ENCODE data around the gene TBX19.
"Not testable (repeated sequence)": the region's sequence is repeated elsewhere in the genome, so short reads cannot be mapped to it uniquely, and the experiment has no call there.

TBX19 gene

DNA sequence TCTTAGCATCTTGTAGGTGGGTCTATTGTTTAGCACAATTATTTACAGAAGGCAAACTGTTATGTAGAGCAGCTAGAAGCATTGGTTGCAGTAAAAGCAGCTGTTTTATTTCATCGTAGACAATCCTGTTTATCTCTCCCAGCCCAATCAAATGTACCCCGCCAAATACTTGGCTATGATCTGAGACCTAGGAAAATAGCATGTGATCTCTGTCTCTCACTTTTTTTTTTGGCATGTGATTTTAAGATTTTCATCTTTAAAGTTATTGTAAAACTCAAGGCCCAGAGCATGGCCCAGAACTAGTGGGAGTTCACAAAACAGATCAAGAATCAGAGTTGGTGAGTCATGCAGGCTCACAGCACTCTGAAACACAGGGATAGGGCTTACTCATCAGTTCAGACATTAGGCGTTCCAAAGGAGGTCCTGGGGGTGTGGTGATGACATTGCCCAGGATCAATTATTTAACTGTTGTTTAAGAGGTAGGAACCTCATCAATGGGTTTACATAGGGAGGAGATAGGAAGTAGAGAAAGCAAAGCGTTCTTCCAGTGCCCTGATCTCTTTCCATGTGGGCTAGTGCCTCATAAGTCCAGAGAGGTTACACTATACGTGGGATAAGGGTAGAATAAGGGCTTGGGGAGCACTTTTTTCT is 40.2 kb downstream of the TBX19 start:
- no peak for DNase-seq (ENCODE audit: low read depth in 2 of 2)

- no peak for DNase-seq (ENCODE audit: low read depth in 2 of 2)
Measured at GRCh38 chr1:168321945-168322344, 41.3 kb downstream of the TBX19 start.

- DNase-seq (ENCODE audit: low read depth in 2 of 2), result no peak
Measured at GRCh38 chr1:168324745-168325425, 44.2 kb downstream of the TBX19 start.

DNA sequence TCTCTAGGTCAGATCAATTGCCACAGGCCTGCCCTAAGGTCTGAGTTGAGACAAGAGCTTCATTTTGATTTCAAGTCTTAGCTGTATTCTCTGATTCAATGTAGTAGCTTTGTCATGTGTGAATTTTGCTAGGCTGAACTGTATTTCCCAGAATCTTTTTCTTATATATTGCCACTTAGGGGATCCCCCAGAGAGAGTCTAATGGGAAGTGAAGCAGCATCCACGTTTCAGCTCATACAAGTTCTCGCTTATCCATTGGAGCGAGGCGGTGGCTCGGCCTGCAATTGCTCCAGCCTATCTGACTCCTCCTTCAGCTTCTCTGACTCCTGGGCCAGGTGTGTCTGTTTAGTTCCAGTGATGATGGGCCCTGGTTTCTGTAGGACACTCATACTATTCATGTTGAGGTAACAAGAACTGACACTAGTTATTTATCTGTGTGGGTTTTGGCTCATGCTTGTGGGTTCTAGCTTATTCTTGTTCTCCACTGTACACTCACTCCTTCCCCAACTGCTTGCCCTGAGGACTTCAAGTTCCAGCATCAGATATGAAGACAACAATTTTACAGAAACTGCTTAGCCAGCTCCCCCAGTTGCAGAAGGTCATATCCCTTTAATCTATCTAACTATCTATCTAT is 48.2 kb downstream of the TBX19 start:
- DNase-seq (ENCODE audit: low read depth in 2 of 2), result no peak

DNA sequence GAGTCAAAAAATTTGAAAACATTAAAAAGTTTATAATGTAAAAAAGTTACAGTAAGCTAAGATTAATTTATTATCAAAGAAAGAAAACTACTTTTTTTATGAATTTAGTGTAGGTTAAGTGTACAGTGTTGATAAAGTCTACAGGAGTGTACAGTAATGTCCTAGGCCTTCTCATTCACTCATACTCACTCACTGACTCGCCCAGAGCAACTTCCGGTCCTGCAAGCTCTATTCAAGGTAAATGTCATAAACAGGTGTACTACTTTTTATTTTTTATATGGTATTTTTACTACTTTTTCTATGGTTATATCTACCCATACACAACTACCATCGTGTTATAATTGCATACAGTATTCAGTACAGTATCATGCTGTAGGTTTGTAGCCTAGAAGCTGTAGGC is 49.6 kb downstream of the TBX19 start:
- no peak for DNase-seq (ENCODE audit: low read depth in 2 of 2)

GRCh38 chr1:168331569-168331968 is 50.9 kb downstream of the TBX19 start:
- no peak for DNase-seq (ENCODE audit: low read depth in 2 of 2)

DNA sequence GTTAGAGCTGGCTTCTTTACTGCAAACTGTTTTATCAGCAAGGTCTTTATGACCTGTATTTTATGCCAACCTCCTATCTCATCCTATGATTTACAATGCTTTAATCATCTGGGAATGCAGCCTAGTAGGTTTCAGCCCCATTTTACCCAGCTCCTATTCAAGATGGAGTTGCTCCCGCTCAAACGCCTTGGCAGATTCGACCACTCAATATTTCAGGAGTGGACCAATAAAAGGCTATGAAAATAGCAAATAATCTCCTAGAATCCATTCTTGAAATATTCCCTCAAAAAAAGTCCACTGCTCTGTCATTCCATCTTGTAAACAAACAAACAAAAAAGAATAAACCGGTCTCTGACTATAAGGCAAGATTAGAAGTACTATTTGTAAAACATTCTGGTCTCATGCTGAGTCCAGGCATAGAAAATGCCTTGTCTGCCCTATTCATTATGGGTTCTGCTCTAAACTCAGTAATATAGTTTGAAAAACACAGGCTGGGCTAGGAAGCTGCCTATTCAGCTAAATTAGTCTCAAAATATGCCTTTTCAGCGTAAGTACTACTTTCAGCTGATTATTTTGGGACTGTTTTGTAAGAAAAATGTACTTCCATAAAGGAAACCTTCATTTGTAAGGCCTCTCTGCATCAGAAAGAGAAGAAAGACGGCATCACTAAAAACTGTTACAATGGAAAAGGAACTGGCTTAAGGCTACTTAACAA is 53.0 kb downstream of the TBX19 start:
- no peak for DNase-seq (ENCODE audit: low read depth in 2 of 2)

DNA sequence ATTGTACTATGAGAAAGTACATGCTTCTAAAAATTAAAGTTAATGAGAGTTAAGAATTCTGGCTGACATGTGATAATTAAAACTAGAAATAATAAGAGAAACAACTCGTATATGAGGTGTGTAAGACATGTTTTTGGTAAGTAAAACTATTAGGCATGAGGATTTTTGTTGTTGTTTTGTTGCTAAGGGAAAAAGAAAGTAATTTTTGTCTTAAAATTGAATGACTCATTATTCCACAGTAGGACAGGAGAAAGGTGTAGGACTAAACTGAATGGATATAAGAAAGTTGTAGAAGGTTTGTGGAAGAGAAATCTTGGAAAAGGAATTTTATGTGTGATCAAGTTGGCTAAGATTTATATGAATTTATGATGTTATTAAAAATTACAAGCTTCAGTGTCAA is 54.8 kb downstream of the TBX19 start:
- no peak for DNase-seq (ENCODE audit: low read depth in 2 of 2)

DNA sequence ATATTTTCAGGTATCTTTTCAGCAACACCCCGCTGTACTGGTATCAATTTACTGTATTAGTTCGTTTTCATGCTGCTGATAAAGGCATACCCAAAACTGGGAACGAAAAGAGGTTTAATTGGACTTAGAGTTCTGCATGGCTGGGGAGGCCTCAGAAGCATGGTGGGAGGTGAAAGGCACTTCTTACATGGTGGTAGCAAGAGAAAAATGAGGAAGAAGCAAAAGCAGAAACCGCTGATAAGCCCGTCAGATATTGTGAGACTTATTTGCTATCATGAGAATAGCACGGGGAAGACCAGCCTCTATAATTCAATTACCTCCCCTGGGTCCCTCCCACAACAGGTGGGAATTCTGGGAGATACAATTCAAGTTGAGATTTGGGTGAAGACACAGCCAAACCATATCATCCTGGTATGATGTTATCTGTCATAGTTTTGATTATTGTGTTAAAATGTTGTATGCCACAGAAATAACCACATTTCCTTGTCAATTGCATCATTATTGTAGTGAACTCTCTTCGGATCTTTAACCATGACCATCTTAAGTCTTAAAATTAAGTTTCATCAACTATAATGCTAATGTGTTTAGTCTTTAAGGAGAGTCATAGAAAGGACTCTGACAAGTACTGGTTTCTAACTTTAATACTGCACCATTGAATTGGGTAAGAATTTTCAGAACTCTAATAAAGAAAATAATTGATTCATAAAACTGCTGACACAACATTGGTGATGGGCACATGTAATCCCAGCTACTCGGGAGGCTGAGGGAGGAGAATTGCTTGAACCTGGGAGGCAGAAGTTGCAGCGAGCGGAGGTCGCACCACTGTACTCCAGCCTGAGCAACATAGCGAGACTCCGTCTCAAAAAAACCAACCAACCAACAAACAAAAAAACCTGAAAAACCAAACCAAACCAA is 58.2 kb downstream of the TBX19 start:
- DNase-seq (ENCODE audit: low read depth in 2 of 2), result no peak

GRCh38 chr1:168340781-168341482 is 60.3 kb downstream of the TBX19 start:
- no peak for DNase-seq (ENCODE audit: low read depth in 2 of 2)

DNA sequence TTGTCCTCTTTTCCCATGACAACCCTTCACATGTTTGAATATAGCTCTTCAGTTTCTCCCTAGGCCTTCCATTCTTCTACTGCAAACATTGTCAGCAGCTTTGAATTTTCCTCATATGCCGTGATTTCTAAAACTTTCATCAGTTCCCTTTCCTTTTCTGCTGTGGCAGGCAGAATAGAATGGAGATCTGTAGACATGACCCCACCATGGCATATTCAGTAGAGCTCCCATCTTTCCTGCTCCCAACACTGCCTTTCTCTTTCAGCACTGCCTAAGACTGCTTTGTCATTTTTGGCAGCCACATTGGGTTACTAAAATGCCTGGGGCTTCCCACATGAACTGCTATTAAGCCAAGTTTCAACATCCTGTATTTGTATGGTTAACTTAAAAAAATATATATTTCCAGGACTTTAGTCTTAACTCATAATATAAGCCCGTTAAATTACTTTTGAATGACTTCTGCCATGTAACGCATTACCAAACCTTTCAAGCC is 60.9 kb downstream of the TBX19 start:
- no peak for DNase-seq (ENCODE audit: low read depth in 2 of 2)

GRCh38 chr1:168342572-168343280 is 62.0 kb downstream of the TBX19 start:
- peak; percentile 68 to 79 for DNase-seq (ENCODE audit: low read depth in 2 of 2)

DNA sequence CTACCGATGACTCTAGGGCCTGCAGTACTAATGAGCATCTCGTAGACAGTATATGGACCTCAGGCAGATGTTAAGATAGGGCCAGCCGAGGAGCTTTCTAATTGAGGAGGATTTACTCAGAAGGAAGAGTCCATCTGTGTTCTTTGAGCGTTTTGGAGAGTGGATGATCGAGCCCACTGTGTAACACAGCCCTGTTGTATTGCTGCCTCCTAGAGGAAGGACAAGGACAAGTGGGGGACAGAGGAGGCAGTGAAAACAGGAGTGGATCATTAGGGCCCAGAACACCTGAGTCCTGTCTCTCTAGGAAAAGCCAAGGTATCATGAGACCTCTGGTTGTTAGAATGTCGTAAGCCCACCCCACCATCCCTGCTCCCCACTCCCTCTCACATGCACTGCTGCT is 62.9 kb downstream of the TBX19 start:
- DNase-seq (ENCODE audit: low read depth in 2 of 2), result no peak

DNA sequence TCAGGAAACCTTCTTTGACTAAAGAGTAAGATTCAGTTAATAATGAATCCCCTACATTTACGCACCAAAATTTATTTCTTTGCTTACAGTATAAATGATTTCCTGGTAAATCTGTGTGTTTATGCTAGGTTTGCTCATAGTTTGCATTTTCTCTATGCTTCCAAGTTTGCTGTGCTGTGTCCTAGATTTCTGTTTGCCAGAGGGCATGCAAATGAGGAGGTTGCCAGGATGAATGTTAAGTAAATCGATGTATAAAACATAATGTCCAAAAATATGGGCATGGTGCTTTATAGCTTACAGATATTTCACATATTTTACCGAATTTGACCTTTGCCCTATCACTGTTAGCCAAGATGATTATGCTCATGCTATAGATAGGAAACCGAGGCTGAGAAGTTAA is 63.8 kb downstream of the TBX19 start:
- DNase-seq (ENCODE audit: low read depth in 2 of 2), result no peak

GRCh38 chr1:168345939-168346338 is 65.3 kb downstream of the TBX19 start:
- DNase-seq (ENCODE audit: low read depth in 2 of 2), result no peak

GRCh38 chr1:168347630-168348029 is 67.0 kb downstream of the TBX19 start:
- DNase-seq (ENCODE audit: low read depth in 2 of 2), result no peak

DNA sequence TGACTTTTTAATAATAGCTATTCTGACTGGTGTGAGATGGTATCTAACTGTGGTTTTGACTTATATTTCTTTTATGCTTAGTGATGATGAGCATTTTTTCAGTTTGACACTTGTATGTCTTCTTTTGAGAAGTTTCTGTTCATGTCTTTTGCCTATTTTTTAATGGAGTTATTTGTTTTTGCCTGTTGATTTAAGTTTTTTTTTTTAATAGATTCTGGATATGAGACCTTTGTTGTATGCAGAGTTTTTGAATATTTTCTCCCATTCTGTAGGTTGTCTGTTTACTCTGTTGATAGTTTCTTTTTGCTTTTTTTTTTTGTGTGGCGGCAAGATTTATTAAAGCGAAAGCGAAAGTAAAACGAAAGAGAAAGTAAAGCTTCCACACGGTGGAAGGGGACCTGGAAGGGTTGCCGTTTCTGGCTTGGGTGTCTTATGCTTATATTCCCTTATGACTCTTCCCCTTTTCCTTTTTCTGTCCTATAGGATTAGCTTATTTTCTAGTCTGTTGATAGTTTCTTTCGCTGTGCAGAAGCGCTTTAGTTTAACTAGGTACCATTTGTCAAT is 67.6 kb downstream of the TBX19 start:
- DNase-seq (ENCODE audit: low read depth in 2 of 2), result no peak

GRCh38 chr1:168354335-168355269 is 73.9 kb downstream of the TBX19 start:
- DNase-seq (ENCODE audit: low read depth in 2 of 2), result not testable (repeated sequence)

Data from stimulated activated CD8-positive, alpha-beta memory T cell treated with anti-CD3 and anti-CD28 coated beads, Interleukin-7, amount 100 ng/mL, for 1 hour (primary cell).